SK-N-SH treated with all-trans-retinoic acid at 6 μM for 48 hours (cell line): Measurements from ENCODE around the gene PCAT6.

ENCODE experiments used
- ATAC-seq: fragments of 200-7000 bp; cut with Tn5 transposase; 3 replicates; pipeline ENCODE4 v1.9.1; 2020; ENCODE audit warnings: mild to moderate bottlenecking, moderate library complexity
- ARNTL ChIP-seq: fragments of 450-650 bp; formaldehyde crosslinking; IDR thresholded peaks from 2 replicates; pipeline ENCODE4 v1.5.0; 2020; ENCODE audit warnings: low read depth, mild to moderate bottlenecking, moderate library complexity, borderline replicate concordance
- BACH2 ChIP-seq: fragments of 250-450 bp; sonication (Bioruptor Pico); IDR thresholded peaks from 2 replicates; pipeline ENCODE4 v1.9.0; 2021; ENCODE audit warnings: mild to moderate bottlenecking, borderline replicate concordance
- CSDC2 ChIP-seq: fragments of 250-450 bp; sonication (Bioruptor Pico); IDR thresholded peaks from 2 replicates; pipeline ENCODE4 v1.5.0; 2020; ENCODE audit warnings: mild to moderate bottlenecking, moderate library complexity
- ESRRG ChIP-seq: fragments of 250-450 bp; sonication (Bioruptor Pico); IDR thresholded peaks from 2 replicates; pipeline ENCODE4 v1.6.1; 2021; ENCODE audit warnings: mild to moderate bottlenecking
- ISL1 ChIP-seq: fragments of 250-450 bp; sonication (Bioruptor Pico); IDR thresholded peaks from 2 replicates; pipeline ENCODE4 v2.1.2; 2022; ENCODE audit warnings: mild to moderate bottlenecking, moderate library complexity
- OSR1 ChIP-seq: fragments of 250-450 bp; sonication (Bioruptor Pico); IDR thresholded peaks from 2 replicates; pipeline ENCODE4 v1.8.0; 2022; ENCODE audit warnings: moderate library complexity, mild to moderate bottlenecking, inconsistent platforms
- POU6F1 ChIP-seq: fragments of 250-450 bp; sonication (Bioruptor Pico); IDR thresholded peaks from 2 replicates; pipeline ENCODE4 v1.8.0; 2021; ENCODE audit warnings: low read depth, mild to moderate bottlenecking, moderate library complexity, borderline replicate concordance
- PPARA ChIP-seq: fragments of 250-450 bp; sonication (Bioruptor Pico); IDR thresholded peaks from 2 replicates; pipeline ENCODE4 v1.5.0; 2020; ENCODE audit warnings: mild to moderate bottlenecking, borderline replicate concordance
- RARB ChIP-seq: fragments of 250-450 bp; sonication (Bioruptor Pico); IDR thresholded peaks from 2 replicates; pipeline ENCODE4 v1.8.0; 2021; ENCODE audit warnings: mild to moderate bottlenecking, moderate library complexity
- SNAI2 ChIP-seq: fragments of 250-450 bp; sonication (Bioruptor Pico); IDR thresholded peaks from 2 replicates; pipeline ENCODE4 v1.5.0; 2020; ENCODE audit warnings: mild to moderate bottlenecking, moderate library complexity
- ZC3H10 ChIP-seq: fragments of 250-450 bp; sonication (Bioruptor Pico); IDR thresholded peaks from 2 replicates; pipeline ENCODE4 v1.5.1; 2021; ENCODE audit warnings: mild to moderate bottlenecking, moderate library complexity
- ZFP30 ChIP-seq: fragments of 450-650 bp; formaldehyde crosslinking; IDR thresholded peaks from 2 replicates; pipeline ENCODE4 v1.5.0; 2022; ENCODE audit warnings: mild to moderate bottlenecking, moderate library complexity
- ZNF70 ChIP-seq: fragments of 450-650 bp; formaldehyde crosslinking; IDR thresholded peaks from 2 replicates; pipeline ENCODE4 v1.5.0; 2020; ENCODE audit warnings: mild to moderate bottlenecking, moderate library complexity
- TF ChIP-seq, protein P1 (sequence below): fragments of 250-450 bp; sonication (Bioruptor Pico); IDR thresholded peaks from 2 replicates; pipeline ENCODE4 v1.5.1; 2020; ENCODE audit warnings: low read depth, mild to moderate bottlenecking, moderate library complexity
- TF ChIP-seq, protein P2 (sequence below): fragments of 250-450 bp; sonication (Bioruptor Pico); IDR thresholded peaks from 2 replicates; pipeline ENCODE4 v1.5.0; 2020; ENCODE audit warnings: mild to moderate bottlenecking, moderate library complexity

Gene PCAT6

GRCh38 chr1:202831906-202832305 lies 21.2 kb downstream of the PCAT6 start:
- ATAC-seq, result no peak
- TF ChIP-seq PPARA (CRISPR knock-in tag) (no peak), ESRRG (CRISPR knock-in tag) (no peak), SNAI2 (CRISPR knock-in tag) (no peak), POU6F1 (CRISPR knock-in tag) (no peak), ISL1 (CRISPR knock-in tag) (no peak), CSDC2 (CRISPR knock-in tag) (no peak), ZNF70 (no peak), ARNTL (CRISPR knock-in tag) (no peak), ZFP30 (CRISPR knock-in tag) (no peak)
- TF ChIP-seq, protein P1, sequence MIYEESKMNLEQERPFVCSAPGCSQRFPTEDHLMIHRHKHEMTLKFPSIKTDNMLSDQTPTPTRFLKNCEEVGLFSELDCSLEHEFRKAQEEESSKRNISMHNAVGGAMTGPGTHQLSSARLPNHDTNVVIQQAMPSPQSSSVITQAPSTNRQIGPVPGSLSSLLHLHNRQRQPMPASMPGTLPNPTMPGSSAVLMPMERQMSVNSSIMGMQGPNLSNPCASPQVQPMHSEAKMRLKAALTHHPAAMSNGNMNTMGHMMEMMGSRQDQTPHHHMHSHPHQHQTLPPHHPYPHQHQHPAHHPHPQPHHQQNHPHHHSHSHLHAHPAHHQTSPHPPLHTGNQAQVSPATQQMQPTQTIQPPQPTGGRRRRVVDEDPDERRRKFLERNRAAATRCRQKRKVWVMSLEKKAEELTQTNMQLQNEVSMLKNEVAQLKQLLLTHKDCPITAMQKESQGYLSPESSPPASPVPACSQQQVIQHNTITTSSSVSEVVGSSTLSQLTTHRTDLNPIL, result no peak
- TF ChIP-seq, protein P2, sequence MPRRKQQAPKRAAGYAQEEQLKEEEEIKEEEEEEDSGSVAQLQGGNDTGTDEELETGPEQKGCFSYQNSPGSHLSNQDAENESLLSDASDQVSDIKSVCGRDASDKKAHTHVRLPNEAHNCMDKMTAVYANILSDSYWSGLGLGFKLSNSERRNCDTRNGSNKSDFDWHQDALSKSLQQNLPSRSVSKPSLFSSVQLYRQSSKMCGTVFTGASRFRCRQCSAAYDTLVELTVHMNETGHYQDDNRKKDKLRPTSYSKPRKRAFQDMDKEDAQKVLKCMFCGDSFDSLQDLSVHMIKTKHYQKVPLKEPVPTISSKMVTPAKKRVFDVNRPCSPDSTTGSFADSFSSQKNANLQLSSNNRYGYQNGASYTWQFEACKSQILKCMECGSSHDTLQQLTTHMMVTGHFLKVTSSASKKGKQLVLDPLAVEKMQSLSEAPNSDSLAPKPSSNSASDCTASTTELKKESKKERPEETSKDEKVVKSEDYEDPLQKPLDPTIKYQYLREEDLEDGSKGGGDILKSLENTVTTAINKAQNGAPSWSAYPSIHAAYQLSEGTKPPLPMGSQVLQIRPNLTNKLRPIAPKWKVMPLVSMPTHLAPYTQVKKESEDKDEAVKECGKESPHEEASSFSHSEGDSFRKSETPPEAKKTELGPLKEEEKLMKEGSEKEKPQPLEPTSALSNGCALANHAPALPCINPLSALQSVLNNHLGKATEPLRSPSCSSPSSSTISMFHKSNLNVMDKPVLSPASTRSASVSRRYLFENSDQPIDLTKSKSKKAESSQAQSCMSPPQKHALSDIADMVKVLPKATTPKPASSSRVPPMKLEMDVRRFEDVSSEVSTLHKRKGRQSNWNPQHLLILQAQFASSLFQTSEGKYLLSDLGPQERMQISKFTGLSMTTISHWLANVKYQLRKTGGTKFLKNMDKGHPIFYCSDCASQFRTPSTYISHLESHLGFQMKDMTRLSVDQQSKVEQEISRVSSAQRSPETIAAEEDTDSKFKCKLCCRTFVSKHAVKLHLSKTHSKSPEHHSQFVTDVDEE (CRISPR knock-in tag), result no peak

DNA sequence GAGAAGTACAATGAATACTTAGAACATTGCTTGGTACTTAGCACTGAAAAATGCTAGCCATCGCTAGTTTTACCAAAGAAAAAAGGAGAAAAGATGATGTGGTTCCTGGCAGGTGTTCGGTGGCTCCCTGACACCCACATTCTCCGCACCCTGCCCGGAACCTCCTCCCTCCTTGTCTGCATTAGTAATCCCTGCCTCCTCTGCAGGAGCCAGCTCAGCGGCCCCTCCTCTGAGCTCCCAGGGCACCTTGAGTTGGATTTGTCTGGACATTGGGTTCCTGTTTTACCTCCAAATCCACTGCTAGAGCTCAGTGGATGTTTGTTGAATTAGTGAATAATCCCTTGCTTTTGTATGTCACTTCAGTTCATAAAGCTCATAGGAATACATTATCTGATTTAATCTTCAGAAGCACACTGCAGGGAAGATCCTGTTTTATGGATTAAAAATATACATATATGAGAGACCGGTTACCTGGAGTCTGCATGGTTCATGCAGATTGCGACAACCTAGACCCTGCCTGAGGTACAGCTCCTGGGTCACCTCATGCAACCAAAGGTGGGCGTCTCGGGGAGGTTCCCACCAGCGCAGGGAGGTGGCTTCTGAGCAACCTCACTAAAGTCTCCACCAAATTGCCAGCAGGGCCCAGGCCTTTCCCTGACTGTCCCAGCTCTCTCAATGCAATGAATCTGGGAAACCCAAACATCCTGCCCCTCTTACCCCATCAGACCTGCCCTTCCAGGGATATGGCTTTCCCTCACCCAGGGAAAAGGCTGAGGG lies 24.2 kb downstream of the PCAT6 start:
- no peak; the same call in 2 of the 3 replicates for ATAC-seq
- TF ChIP-seq ZFP30 (CRISPR knock-in tag), result no peak
- no peak for TF ChIP-seq POU6F1 (CRISPR knock-in tag)

DNA sequence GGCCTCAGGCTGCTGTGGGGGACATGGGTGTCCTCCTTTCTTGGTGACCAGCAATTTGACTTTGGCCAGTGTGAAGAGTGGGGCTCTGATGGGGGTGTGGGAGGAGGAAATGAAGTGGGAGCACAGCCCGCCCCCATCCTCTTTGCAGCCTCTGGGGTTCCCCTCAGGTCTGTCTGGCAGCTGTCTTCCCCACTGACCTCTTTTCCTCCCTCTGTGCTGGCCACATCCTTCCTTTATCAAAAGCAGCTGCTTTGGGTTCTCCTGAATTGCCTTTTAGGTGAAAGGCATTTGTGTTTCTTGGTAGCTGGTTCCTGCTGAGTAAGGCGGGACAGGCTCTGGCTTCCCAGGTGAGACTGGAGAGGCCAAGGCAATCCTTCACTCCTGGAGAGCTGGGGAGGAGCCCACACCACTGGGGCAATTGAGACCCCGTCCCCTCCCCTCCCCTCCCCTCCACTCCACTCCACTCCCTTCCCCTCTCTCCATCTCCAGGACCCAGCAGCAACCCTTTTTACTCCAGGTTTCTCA lies 24.9 kb downstream of the PCAT6 start:
- peak; percentile 62 for ATAC-seq
- TF ChIP-seq, protein P1, result no peak
- TF ChIP-seq BACH2, result no peak
- no peak for TF ChIP-seq ZFP30 (CRISPR knock-in tag)
- TF ChIP-seq, protein P2 (CRISPR knock-in tag), result no peak
- no peak for TF ChIP-seq ARNTL (CRISPR knock-in tag)
- no peak for TF ChIP-seq SNAI2 (CRISPR knock-in tag)
- TF ChIP-seq PPARA (CRISPR knock-in tag), result no peak
- TF ChIP-seq RARB (CRISPR knock-in tag), result no peak
- no peak for TF ChIP-seq OSR1
- TF ChIP-seq ZC3H10 (CRISPR knock-in tag), result no peak
- TF ChIP-seq CSDC2 (CRISPR knock-in tag), result no peak
